Thyroid gland (tissue), 4 donors: Measurements from ENCODE around the gene RAI1. TPM values are rescaled to one million over a fixed set of nuclear protein-coding genes. Genes with fewer than 3 reads are reported as not detected.

Experiments used
- DNase-seq, 2 donors: peaks; one replicate each; pipeline ENCODE4 v3.0.0-alpha.2; 2019
- H3K27ac ChIP-seq, 3 donors: fragments of 200-600 bp; sonication (generic); 1 replicate in 2 of 3; 2 replicates in 1 of 3; pipeline ENCODE4 v1.5.1; 2016 to 2019; ENCODE audit warnings: mild to moderate bottlenecking in 1 of 3, moderate library complexity in 1 of 3
- H3K27me3 ChIP-seq: fragments of 200-600 bp; sonication (generic); one replicate; pipeline ENCODE4 v1.5.1; 2019
- H3K36me3 ChIP-seq, 2 donors: fragments of 200-600 bp; sonication (generic); one replicate each; pipeline ENCODE4 v1.5.1; 2016 to 2019
- H3K4me1 ChIP-seq, 2 donors: fragments of 200-600 bp; sonication (generic); one replicate each; pipeline ENCODE4 v1.5.1; 2017 to 2019
- H3K4me3 ChIP-seq, 3 donors: fragments of 200-600 bp; sonication (generic); replicated peaks in 1 of 3; 1 replicate in 2 of 3; 2 replicates in 1 of 3; pipeline ENCODE4 v1.5.1; 2016; ENCODE audit warnings: mild to moderate bottlenecking in 1 of 3
- H3K9me3 ChIP-seq: fragments of 200-600 bp; sonication (generic); one replicate; pipeline ENCODE4 v1.5.1; 2017
- POLR2A ChIP-seq, 2 donors: fragments of 450-650 bp; IDR thresholded peaks; one replicate each; pipeline ENCODE4 v1.6.1; 2017; ENCODE audit warnings: antibody characterized with exemption in 2 of 2, mild to moderate bottlenecking in 2 of 2, moderate library complexity in 1 of 2
- WGBS, 2 donors: methylation state at CpG; one replicate each; pipeline ENCODE4 v1.1.5; 2017; 5-methylcytosine and 5-hydroxymethylcytosine counted together
- intact Hi-C: fragments of 100-400 bp; cut with DNase I; formaldehyde crosslinking; loops from one replicate; pipeline ENCODE4 v1.15.1; 2023
- total RNA-seq, 4 donors: library from RNA; depleted of rRNA; stranded (reverse); fragments of >200 nt; gene quantifications; one replicate each; pipeline ENCODE4 v1.2.3, GENCODE V29; 2016
- TF ChIP-seq, protein P1 (sequence below), 6 experiments: fragments of 200-600 bp in 3 of 6; fragments of 450-650 bp in 3 of 6; sonication (generic) in 3 of 6; IDR thresholded peaks; one replicate each; pipeline ENCODE4 v1.5.1; 2016 to 2019; ENCODE audit warnings: antibody characterized with exemption in 6 of 6, mild to moderate bottlenecking in 2 of 6, inconsistent platforms in 1 of 6, moderate library complexity in 1 of 6

Gene RAI1
- total RNA-seq, 4 donors from 2014 or later: 19.1 to 52.3 (median 34.1) TPM

GRCh38 chr17:17742133-17742621 lies 60.9 kb downstream of the RAI1 start:
- H3K4me3 ChIP-seq: no peak overlapping the region
- no peaks in the 10 kb centered on the region for H3K36me3 ChIP-seq
- TF ChIP-seq POLR2A (IDR thresholded peaks at IDR 0.05): no peak
- TF ChIP-seq, protein P1, sequence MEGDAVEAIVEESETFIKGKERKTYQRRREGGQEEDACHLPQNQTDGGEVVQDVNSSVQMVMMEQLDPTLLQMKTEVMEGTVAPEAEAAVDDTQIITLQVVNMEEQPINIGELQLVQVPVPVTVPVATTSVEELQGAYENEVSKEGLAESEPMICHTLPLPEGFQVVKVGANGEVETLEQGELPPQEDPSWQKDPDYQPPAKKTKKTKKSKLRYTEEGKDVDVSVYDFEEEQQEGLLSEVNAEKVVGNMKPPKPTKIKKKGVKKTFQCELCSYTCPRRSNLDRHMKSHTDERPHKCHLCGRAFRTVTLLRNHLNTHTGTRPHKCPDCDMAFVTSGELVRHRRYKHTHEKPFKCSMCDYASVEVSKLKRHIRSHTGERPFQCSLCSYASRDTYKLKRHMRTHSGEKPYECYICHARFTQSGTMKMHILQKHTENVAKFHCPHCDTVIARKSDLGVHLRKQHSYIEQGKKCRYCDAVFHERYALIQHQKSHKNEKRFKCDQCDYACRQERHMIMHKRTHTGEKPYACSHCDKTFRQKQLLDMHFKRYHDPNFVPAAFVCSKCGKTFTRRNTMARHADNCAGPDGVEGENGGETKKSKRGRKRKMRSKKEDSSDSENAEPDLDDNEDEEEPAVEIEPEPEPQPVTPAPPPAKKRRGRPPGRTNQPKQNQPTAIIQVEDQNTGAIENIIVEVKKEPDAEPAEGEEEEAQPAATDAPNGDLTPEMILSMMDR (IDR thresholded peaks at IDR 0.05): no peak
- peak overlapping the region in 2 of 3 donors; percentile 44 to 61 for H3K27ac ChIP-seq
- H3K9me3 ChIP-seq: no peaks in the 10 kb centered on the region
- 46% methylated on average over 5 of the region's 5 CpGs for WGBS, 2 donors
- H3K4me1 ChIP-seq: peaks cover 46 to 77% of the 10 kb centered on the region in 2 donors
- no peak for DNase-seq
- H3K27me3 ChIP-seq: no peaks in the 10 kb centered on the region
- intact Hi-C loops: no loop called here

GRCh38 chr17:17742688-17743390 lies 61.6 kb downstream of the RAI1 start:
- H3K9me3 ChIP-seq: no peaks in the 10 kb centered on the region
- peaks cover 44 to 74% of the 10 kb centered on the region in 2 donors for H3K4me1 ChIP-seq
- no peak for TF ChIP-seq POLR2A (IDR thresholded peaks at IDR 0.05)
- TF ChIP-seq, protein P1 (IDR thresholded peaks at IDR 0.05): no peak
- H3K27ac ChIP-seq: peak overlapping the region in 2 of 3 donors; percentile 31 to 61
- 54 to 62% methylated on average over 4 of the region's 4 CpGs for WGBS, 2 donors
- H3K36me3 ChIP-seq: no peaks in the 10 kb centered on the region
- no peak for DNase-seq
- H3K4me3 ChIP-seq: no peak overlapping the region
- intact Hi-C loops: no loop called here
- no peaks in the 10 kb centered on the region for H3K27me3 ChIP-seq

DNA sequence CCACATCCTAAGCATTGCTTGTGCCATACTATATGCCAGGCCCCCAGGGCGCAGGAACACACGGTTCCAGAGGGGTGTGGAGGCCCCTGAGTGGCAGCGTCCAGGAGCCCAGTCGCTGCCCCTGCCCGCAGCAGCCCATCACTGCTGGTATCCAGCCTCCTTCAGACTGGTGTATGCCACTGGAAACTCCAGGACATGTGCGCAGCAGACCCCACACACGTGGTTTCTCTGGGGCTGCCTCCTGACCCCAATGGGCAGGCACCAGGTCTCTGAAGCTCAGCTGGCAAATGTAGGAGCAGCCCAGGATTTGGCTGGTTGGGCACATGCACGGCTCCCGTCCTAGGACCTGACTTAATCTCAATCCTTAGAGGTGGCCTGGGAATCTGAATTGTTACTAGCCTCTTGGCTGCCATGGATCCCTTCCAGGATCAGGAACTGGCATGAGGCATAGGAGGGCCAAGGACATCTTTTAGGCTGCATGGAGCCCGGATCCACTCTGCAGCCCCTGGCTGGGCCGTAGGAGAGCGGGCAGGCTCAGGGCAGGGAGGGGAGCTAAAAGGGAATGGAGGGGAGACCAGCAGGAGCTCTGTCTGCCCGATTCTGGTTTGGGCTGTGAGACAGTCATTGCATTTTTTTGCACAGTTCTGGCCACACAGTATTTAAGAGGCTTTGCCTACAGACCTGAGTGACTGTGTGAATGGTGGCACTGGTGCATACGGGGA lies 62.3 kb downstream of the RAI1 start:
- H3K4me1 ChIP-seq: peaks cover 37 to 67% of the 10 kb centered on the region in 2 donors
- 77 to 89% methylated on average over 6 to 14 of the region's 14 CpGs for WGBS, 2 donors
- no peak overlapping the region for H3K4me3 ChIP-seq
- H3K27ac ChIP-seq: no peak overlapping the region
- no peaks in the 10 kb centered on the region for H3K36me3 ChIP-seq
- H3K9me3 ChIP-seq: no peaks in the 10 kb centered on the region
- no peak for DNase-seq
- no peaks in the 10 kb centered on the region for H3K27me3 ChIP-seq
- intact Hi-C loops: no loop called here
- TF ChIP-seq, protein P1 (IDR thresholded peaks at IDR 0.05): no peak
- no peak for TF ChIP-seq POLR2A (IDR thresholded peaks at IDR 0.05)

GRCh38 chr17:17744116-17744515 lies 62.9 kb downstream of the RAI1 start:
- intact Hi-C loops: no loop called here
- TF ChIP-seq, protein P1 (IDR thresholded peaks at IDR 0.05): no peak
- no peak for TF ChIP-seq POLR2A (IDR thresholded peaks at IDR 0.05)
- Histone ChIP-seq H3K36me3 (no peaks in the 10 kb centered on the region), H3K4me3 (no peak overlapping the region), H3K27ac (no peak overlapping the region), H3K27me3 (no peaks in the 10 kb centered on the region), H3K4me1 (peaks cover 31 to 61% of the 10 kb centered on the region in 2 donors), H3K9me3 (no peaks in the 10 kb centered on the region)
- 94 to 96% methylated on average over 4 of the region's 4 CpGs for WGBS, 2 donors
- no peak for DNase-seq
